GM18951 (cell line): ENCODE measurements around the gene SETDB2.

Experiments used
- POLR2A ChIP-seq: IDR thresholded peaks from 4 replicates; pipeline ENCODE4 v1.6.1; 2011; ENCODE audit warnings: mild to moderate bottlenecking; ENCODE audit not compliant: insufficient read length, insufficient read depth; ENCODE audit errors: extremely low read depth
- in situ Hi-C: fragments of 300-500 bp; cut with MboI; formaldehyde crosslinking; loops from one replicate; pipeline ENCODE4 v1.12.0; 2022; ENCODE audit warnings: low sequenced_read_pairs, mixed read lengths, inconsistent platforms; ENCODE audit not compliant: unreplicated experiment

The SETDB2 gene

GRCh38 chr13:49444524-49445395 is 686 bp downstream of the SETDB2 start:
- TF ChIP-seq POLR2A, result no peak
- in situ Hi-C loops, result no loop called here

GRCh38 chr13:49446473-49446872 is 2.4 kb downstream of the SETDB2 start:
- TF ChIP-seq POLR2A, result no peak
- in situ Hi-C loops, result no loop called here

GRCh38 chr13:49448753-49449152 is 4.7 kb downstream of the SETDB2 start:
- no peak for TF ChIP-seq POLR2A
- in situ Hi-C loops, result no loop called here

- in situ Hi-C loops, result no loop called here
- no peak for TF ChIP-seq POLR2A
Measured at GRCh38 chr13:49450105-49450819, 6.2 kb downstream of the SETDB2 start.

- in situ Hi-C loops, result no loop called here
Measured at GRCh38 chr13:49452725-49453457, 8.8 kb downstream of the SETDB2 start.

GRCh38 chr13:49453465-49453864 is 9.4 kb downstream of the SETDB2 start:
- no peak for TF ChIP-seq POLR2A
- in situ Hi-C loops, result no loop called here

More at GRCh38 chr13:49452725-49453457, 8.8 kb downstream of the SETDB2 start:
- no peak for TF ChIP-seq POLR2A

GRCh38 chr13:49454388-49455006 is 10.4 kb downstream of the SETDB2 start:
- no peak for TF ChIP-seq POLR2A
- in situ Hi-C loops, result no loop called here

GRCh38 chr13:49455007-49455398 is 10.9 kb downstream of the SETDB2 start:
- in situ Hi-C loops, result no loop called here
- no peak for TF ChIP-seq POLR2A

- no peak for TF ChIP-seq POLR2A
- in situ Hi-C loops, result no loop called here
Measured at GRCh38 chr13:49456156-49456555, 12.1 kb downstream of the SETDB2 start.

- in situ Hi-C loops, result no loop called here
- no peak for TF ChIP-seq POLR2A
Measured at GRCh38 chr13:49457221-49457620, 13.1 kb downstream of the SETDB2 start.

GRCh38 chr13:49459580-49459979 is 15.5 kb downstream of the SETDB2 start:
- TF ChIP-seq POLR2A, result no peak
- in situ Hi-C loops, result no loop called here

GRCh38 chr13:49464085-49464484 is 20.0 kb downstream of the SETDB2 start:
- TF ChIP-seq POLR2A, result no peak
- in situ Hi-C loops, result no loop called here
